Activated CD8-positive, alpha-beta memory T cell treated with anti-CD3 and anti-CD28 coated beads, Interleukin-2, amount 50 U/mL, for 4 hours (primary cell): ENCODE results near the gene ATP1B1.
"Not testable (repeated sequence)": the region's sequence is repeated elsewhere in the genome, so short reads cannot be mapped to it uniquely, and the experiment has no call there.

ENCODE experiments used
- DNase-seq: peaks from one replicate; pipeline ENCODE4 v3.0.0-alpha.2; 2020

ATP1B1 gene

GRCh38 chr1:169146576-169147214, 40.2 kb downstream of the ATP1B1 start:
- no peak for DNase-seq

DNA sequence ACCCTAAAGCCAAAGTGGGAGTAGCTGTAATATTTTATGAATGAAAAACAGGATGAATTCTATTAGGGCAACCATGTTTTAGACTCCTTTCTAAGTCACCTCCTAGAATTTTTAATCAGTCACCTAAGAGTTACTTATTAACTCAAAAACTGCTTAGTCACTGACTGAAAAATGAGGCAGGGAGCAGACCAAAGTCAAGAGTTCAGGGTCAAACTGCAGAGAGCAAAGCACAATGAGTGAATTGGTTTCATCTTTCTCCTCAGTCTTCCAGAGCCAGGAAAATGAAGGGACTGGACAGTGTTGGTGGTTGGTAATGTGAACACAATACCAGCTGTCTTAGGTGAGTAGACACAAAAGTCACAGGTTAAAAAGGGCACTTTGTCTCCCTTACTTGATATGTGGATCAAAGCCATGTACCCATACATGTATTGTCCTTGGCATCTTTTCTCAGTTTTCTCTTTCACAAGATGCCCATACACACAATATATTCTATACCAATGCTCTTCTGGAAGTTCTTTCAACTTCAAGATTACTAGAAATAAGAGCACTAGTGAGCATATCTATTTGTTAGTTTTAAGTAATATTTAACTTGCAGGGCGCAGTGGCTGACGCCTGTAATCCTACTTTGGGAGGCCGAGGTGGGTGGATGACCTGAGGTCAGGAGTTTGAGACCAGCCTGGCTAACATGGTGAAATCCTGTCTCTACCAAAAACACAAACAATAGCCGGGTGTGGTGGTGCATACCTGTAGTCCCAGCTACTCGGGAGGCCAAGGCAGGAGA, 42.2 kb downstream of the ATP1B1 start:
- DNase-seq, result no peak

DNA sequence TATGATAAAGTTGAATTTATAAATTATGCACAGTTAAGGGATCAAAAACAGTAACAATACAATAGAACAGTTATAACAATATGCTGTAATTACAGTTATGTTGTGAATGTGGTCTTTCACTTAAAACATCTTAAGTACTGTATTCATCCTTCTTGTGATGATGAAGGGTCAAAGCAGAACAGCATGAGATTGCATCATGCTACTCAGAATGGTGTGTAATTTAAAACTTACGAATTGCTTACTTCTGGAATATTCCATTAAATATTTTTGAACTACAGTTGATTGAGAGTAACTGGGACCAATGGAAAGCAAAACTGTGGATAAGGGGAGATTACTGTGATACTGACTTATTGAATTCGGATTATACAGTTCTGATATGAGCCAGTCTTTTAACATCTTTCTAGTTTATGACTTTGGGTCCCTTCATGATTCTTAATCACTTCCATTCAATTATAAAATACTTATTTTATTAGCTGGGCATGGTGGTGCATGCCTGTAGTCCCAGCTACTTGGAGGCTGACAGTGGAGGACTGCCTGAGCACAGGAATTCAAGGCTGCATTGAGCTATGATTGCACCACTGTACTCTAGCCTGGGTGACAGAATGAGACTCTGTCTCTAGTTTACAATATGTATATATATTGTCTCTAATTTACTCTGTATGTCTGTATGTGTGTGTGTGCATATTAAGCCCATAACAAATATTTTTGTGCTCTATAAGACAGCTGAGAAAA, 43.2 kb downstream of the ATP1B1 start:
- no peak for DNase-seq

GRCh38 chr1:169150641-169151337, 44.3 kb downstream of the ATP1B1 start:
- no peak for DNase-seq

DNA sequence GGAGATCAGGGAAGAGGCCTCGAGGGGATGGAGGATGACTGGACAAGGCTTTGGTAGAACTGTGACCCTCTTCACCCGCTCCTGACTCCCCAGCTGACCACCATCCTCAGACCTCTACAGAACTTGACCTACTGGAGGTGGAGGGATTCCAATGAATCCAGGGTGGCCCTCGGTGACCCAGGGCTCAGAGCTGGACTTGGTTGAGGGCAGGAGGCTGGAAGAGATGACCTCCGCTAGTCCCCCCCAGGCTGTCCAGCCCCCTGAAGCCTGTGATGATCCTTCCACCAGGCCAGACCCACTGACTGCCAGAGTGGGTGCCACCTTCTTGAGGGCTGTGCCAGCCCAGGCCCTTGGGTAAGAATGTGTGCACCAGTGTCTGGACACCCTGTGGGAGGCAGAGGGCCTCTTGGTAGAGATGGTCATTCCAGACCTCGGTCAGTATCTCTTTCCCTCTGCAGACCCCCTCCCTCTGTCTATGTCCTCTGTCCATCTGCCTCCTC, 44.9 kb downstream of the ATP1B1 start:
- DNase-seq, result no peak

DNA sequence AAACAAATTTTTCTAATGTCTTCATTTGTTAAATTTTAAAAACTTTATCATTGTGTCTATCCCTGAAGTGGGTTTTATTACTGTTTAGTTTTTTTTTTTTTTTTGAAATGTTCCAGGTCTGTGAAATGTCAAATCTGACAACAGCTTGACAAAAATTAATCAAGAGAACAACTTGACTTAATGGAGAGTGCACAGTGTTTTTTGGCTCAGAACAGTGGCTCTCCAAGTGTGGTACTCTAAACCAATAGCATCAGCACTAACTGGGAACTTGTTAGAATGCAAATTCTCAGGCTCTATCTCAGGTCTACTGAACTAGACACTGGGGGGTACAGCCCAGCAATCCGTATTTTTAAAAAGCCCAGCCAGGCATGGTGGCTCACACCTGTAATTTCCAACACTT, 49.2 kb downstream of the ATP1B1 start:
- DNase-seq, result no peak

- no peak for DNase-seq
These were observed 50.1 kb downstream of the ATP1B1 start for GRCh38 chr1:169156580-169156979.

- no peak for DNase-seq
These were observed 54.5 kb downstream of the ATP1B1 start for GRCh38 chr1:169160845-169161495.

DNA sequence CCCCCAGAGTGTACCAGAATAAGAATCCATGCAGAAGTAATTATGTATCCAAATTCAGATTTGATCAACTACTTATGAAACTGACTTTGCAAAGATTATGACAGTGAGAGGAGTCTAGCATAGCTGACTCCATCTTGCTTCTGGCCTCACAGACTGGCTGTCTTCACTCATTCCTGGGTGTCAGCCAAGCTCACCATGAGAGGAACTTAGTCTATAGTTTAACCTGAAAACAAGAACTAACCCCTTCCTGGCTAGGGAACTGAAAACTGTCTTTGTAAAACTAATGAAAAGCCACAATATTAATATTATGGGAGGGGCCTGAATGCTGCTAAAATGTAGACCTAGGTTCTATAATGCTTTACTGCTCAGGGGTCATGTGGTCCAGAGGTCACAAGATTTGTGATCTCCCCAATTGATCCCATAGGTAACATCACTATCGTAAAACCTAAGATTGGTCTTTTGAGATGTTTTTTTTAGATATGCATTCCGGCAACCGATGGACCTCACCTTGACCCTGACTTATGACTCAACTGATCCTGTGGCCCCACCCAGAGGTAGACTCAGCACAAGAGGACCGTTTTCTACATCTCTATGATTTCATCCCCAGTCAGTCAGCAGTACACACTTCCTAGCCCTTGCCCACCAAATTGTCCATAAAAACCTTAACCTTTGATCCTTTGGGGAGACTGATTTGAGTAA, 55.2 kb downstream of the ATP1B1 start:
- DNase-seq, result no peak

DNA sequence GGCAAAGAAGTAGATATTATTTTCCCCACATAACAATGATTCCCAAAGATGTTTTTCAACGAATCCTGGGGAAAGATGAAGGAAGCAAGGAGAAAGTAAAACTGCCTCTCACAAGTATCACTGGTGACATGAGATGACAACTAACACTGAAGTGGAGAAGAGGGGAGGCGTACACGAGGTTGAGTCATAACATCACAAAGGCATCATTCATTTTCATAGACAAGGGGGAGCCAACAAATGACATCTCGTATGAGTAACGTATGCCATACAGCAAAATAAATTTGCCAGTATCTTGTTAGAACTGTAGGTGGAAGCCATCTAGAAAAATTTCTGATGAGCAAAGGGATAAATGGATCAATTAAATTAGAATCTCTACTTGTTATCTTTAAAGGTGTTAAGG, 56.6 kb downstream of the ATP1B1 start:
- DNase-seq, result no peak

DNA sequence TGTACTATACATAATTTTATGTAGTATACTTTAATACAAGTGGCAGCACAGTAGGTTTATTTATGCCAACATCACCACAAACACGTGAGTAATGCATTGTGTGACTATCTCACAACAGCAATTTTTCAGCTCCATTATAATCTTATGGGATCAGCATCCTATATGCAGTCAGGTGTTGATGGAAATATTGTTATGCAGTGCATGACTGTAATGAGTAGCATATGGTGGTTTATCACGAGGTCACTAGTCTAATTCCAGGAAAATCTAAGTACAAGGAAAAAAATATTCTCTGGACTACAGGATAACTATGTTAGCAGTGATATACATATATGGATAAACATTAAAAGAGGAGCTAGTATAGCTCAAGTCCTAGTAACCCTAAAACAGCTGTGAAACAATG, 69.0 kb downstream of the ATP1B1 start:
- DNase-seq, result no peak

DNA sequence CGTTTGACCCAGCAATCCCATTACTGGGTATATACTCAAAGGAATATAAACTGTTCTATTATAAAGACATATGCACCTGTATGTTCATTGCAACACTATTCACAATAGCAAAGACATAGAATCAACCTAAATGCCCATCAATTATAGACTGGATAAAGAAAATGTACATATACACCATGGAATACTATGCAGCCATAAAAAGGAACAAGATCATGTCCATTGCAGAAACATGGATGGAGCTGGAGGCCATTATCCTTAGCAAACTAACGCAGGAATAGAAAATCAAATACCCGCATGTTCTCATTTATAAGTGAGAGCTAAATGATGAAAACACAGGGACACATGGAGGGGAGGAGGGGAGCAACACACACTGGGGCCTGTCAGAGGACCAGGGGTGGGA, 72.9 kb downstream of the ATP1B1 start:
- not testable (repeated sequence) for DNase-seq

DNA sequence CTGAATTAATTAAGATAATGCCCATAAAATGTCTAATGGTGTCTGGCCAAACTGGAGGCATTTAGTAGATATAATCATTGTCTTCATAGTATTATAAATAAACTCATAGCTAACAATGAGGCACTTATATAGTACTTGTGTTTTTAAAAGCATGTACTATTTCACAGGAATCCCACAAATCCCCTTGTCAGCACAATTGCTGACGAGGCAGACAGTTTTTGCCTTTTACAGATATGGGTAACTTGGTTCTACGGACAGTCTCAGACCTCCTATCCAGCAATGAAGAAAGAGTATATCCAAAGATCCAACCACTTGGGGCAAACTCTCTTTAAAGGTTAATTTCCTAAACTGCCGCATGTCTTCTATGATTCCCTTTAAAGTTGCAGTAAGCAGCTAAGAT, 73.7 kb downstream of the ATP1B1 start:
- no peak for DNase-seq
